IMR-90 (cell line): ENCODE results near the gene TMOD1. TPM values are rescaled to one million over a fixed set of nuclear protein-coding genes. Genes with fewer than 3 reads are reported as not detected.

ENCODE experiments used
- ATAC-seq: fragments of 200-7000 bp; cut with Tn5 transposase; 2 replicates; pipeline ENCODE4 v1.9.1; 2020; ENCODE audit warnings: low read depth, mild to moderate bottlenecking, moderate library complexity
- BruUV-seq: library from RNA; stranded (reverse); fragments of 400-500 nt; replicated peaks from 2 replicates; lab custom pipeline; 2021; lab: Mats Ljungman, UMichigan
- CTCF ChIA-PET: fragments of 300-600 bp; formaldehyde crosslinking; extraction: SDS; loops from one replicate; lab custom pipeline; 2021; ENCODE audit warnings: antibody characterized with exemption; lab: Yijun Ruan, JAX
- POLR2A ChIA-PET: fragments of 300-600 bp; sonication (Branson Sonifier 250); formaldehyde crosslinking; loops from one replicate; lab custom pipeline; 2022; ENCODE audit warnings: antibody characterized with exemption; ENCODE audit not compliant: unreplicated experiment; lab: Charles Lee
- DNase-seq: peaks from one replicate; pipeline ENCODE4 v3.0.0; 2013
- H2AFZ ChIP-seq: replicated peaks from 2 replicates; pipeline ENCODE3; 2013; ENCODE audit warnings: low read length, mild to moderate bottlenecking; ENCODE audit not compliant: poor library complexity
- H2AK5ac ChIP-seq: 2 replicates; pipeline ENCODE4 v1.6.1; 2013; ENCODE audit warnings: low read depth, low read length, inconsistent platforms
- H2AK9ac ChIP-seq: replicated peaks from 2 replicates; pipeline ENCODE3; 2013; ENCODE audit warnings: mild to moderate bottlenecking, low read depth, low read length, moderate library complexity; ENCODE audit not compliant: poor library complexity
- H2BK120ac ChIP-seq: 2 replicates; pipeline ENCODE4 v1.6.1; 2013; ENCODE audit warnings: low read depth, low read length, inconsistent platforms
- H2BK15ac ChIP-seq: 3 replicates; pipeline ENCODE4 v1.6.1; 2013; ENCODE audit warnings: low read depth, low read length, inconsistent platforms
- H2BK20ac ChIP-seq: 2 replicates; pipeline ENCODE4 v1.6.1; 2013; ENCODE audit warnings: low read depth, mild to moderate bottlenecking, inconsistent platforms, low read length, moderate library complexity
- H2BK5ac ChIP-seq: 2 replicates; pipeline ENCODE4 v1.6.1; 2013; ENCODE audit warnings: mild to moderate bottlenecking, low read depth, low read length, inconsistent platforms; ENCODE audit not compliant: poor library complexity, severe bottlenecking
- H3K14ac ChIP-seq: replicated peaks from 2 replicates; pipeline ENCODE4 v1.6.1; 2013; ENCODE audit warnings: low read depth, low read length, inconsistent platforms
- H3K18ac ChIP-seq: 2 replicates; pipeline ENCODE4 v1.6.1; 2013; ENCODE audit warnings: low read depth, low read length, control low read depth
- H3K23ac ChIP-seq: 2 replicates; pipeline ENCODE4 v1.6.1; 2013; ENCODE audit warnings: low read depth, low read length, inconsistent platforms
- H3K27ac ChIP-seq: 2 replicates; pipeline ENCODE4 v1.5.1; 2013; ENCODE audit warnings: mild to moderate bottlenecking, control low read depth, low read length; ENCODE audit not compliant: insufficient read depth
- H3K27me3 ChIP-seq: 2 replicates; pipeline ENCODE4 v1.6.1; 2013; ENCODE audit warnings: low read length; ENCODE audit not compliant: control insufficient read depth, insufficient read depth
- H3K36me3 ChIP-seq: 2 replicates; pipeline ENCODE4 v1.6.1; 2013; ENCODE audit warnings: low read length, mixed read lengths; ENCODE audit not compliant: control insufficient read depth, insufficient read depth
- H3K4ac ChIP-seq: 2 replicates; pipeline ENCODE4 v1.6.1; 2013; ENCODE audit warnings: low read depth, low read length, inconsistent platforms
- H3K4me1 ChIP-seq: 2 replicates; pipeline ENCODE4 v1.6.1; 2013; ENCODE audit warnings: low read length, mixed read lengths; ENCODE audit not compliant: control insufficient read depth, insufficient read depth
- H3K4me2 ChIP-seq: 2 replicates; pipeline ENCODE4 v1.6.1; 2013; ENCODE audit warnings: low read depth, mild to moderate bottlenecking, control low read depth, low read length, moderate library complexity
- H3K4me3 ChIP-seq: 2 replicates; pipeline ENCODE4 v1.5.1; 2013; ENCODE audit warnings: low read depth, mild to moderate bottlenecking, control low read depth, low read length, moderate library complexity; ENCODE audit not compliant: insufficient read depth
- H3K56ac ChIP-seq: 2 replicates; pipeline ENCODE4 v1.6.1; 2013; ENCODE audit warnings: low read length, inconsistent platforms; ENCODE audit not compliant: insufficient read depth; ENCODE audit errors: extremely low read depth
- H3K79me1 ChIP-seq, 2 experiments: 2 replicates each; pipeline ENCODE4 v1.6.1; 2013; ENCODE audit warnings: low read length in 2 of 2, inconsistent platforms in 1 of 2, low read depth in 1 of 2
- H3K9ac ChIP-seq: 2 replicates; pipeline ENCODE4 v1.6.1; 2013; ENCODE audit warnings: low read depth, low read length, control low read depth
- H3K9me1 ChIP-seq: 2 replicates; pipeline ENCODE4 v1.6.1; 2013; ENCODE audit warnings: low read length, inconsistent platforms; ENCODE audit not compliant: insufficient read depth
- H3K9me3 ChIP-seq: 2 replicates; pipeline ENCODE4 v1.6.1; 2013; ENCODE audit warnings: low read length; ENCODE audit not compliant: control insufficient read depth, insufficient read depth
- H4K20me1 ChIP-seq: 2 replicates; pipeline ENCODE4 v1.6.1; 2013; ENCODE audit warnings: low read length, inconsistent platforms; ENCODE audit not compliant: insufficient read depth
- H4K5ac ChIP-seq: 2 replicates; pipeline ENCODE4 v1.6.1; 2013; ENCODE audit warnings: mild to moderate bottlenecking, low read depth, low read length, control low read depth
- H4K8ac ChIP-seq, 2 experiments: 2 replicates each; pipeline ENCODE4 v1.6.1; 2013; ENCODE audit warnings: low read depth in 2 of 2, low read length in 2 of 2, control low read depth in 1 of 2, inconsistent platforms in 1 of 2
- H4K91ac ChIP-seq: 2 replicates; pipeline ENCODE4 v1.6.1; 2013; ENCODE audit warnings: low read depth, low read length, inconsistent platforms; ENCODE audit not compliant: insufficient read depth
- BHLHE40 ChIP-seq: fragments of 150-350 bp; IDR thresholded peaks from 2 replicates; pipeline ENCODE4 v1.6.1; 2016; ENCODE audit warnings: mild to moderate bottlenecking, low read depth, low read length
- CEBPB ChIP-seq: IDR thresholded peaks from 2 replicates; pipeline ENCODE4 v1.6.1; 2012; ENCODE audit warnings: low read depth, low read length, improper control_type of control experiment
- CHD1 ChIP-seq: IDR thresholded peaks from 2 replicates; pipeline ENCODE4 v1.6.1; 2012; ENCODE audit warnings: low read depth, low read length, improper control_type of control experiment
- FOS ChIP-seq: fragments of 150-350 bp; IDR thresholded peaks from 2 replicates; pipeline ENCODE4 v1.6.1; 2016; ENCODE audit warnings: low read depth, low read length
- MAFK ChIP-seq: IDR thresholded peaks from 2 replicates; pipeline ENCODE4 v1.6.1; 2012; ENCODE audit warnings: low read depth, low read length, improper control_type of control experiment
- MAZ ChIP-seq: IDR thresholded peaks from 2 replicates; pipeline ENCODE4 v1.6.1; 2012; ENCODE audit warnings: low read depth, mild to moderate bottlenecking, low read length, improper control_type of control experiment, moderate library complexity, borderline replicate concordance
- MXI1 ChIP-seq: IDR thresholded peaks from 2 replicates; pipeline ENCODE4 v1.6.1; 2012; ENCODE audit warnings: low read depth, mild to moderate bottlenecking, low read length, moderate library complexity, borderline replicate concordance
- NFE2L2 ChIP-seq: fragments of 150-350 bp; IDR thresholded peaks from 2 replicates; pipeline ENCODE4 v1.6.1; 2016; ENCODE audit warnings: low read depth, mild to moderate bottlenecking, low read length
- POLR2A ChIP-seq: IDR thresholded peaks from 2 replicates; pipeline ENCODE4 v1.6.1; 2012; ENCODE audit warnings: mild to moderate bottlenecking, low read depth, low read length
- RAD21 ChIP-seq: IDR thresholded peaks from 2 replicates; pipeline ENCODE4 v1.6.1; 2012; ENCODE audit warnings: low read length, improper control_type of control experiment
- RCOR1 ChIP-seq: IDR thresholded peaks from 2 replicates; pipeline ENCODE4 v1.6.1; 2012; ENCODE audit warnings: mild to moderate bottlenecking, low read length, improper control_type of control experiment; ENCODE audit not compliant: insufficient replicate concordance
- RFX5 ChIP-seq: IDR thresholded peaks from 2 replicates; pipeline ENCODE4 v1.8.0; 2012; ENCODE audit warnings: low read depth, mild to moderate bottlenecking, low read length, moderate library complexity
- SMC3 ChIP-seq: fragments of 150-350 bp; IDR thresholded peaks from 2 replicates; pipeline ENCODE4 v1.6.1; 2016; ENCODE audit warnings: low read depth, mild to moderate bottlenecking, antibody characterized with exemption, low read length, moderate library complexity
- whole genome bisulfite sequencing, 2 experiments: methylation state at CpG; one replicate each; pipeline versions ENCODE4 v1.1.5 to v1.1.7; 2013; ENCODE audit warnings: missing lambda C conversion rate in 2 of 2; ENCODE audit not compliant: insufficient read length in 1 of 2; ENCODE audit errors: extremely low coverage in 2 of 2; 5-methylcytosine and 5-hydroxymethylcytosine counted together
- dilution Hi-C: fragments of 300-500 bp; cut with HindIII; formaldehyde crosslinking; loops from one replicate; pipeline ENCODE4 v1.14.3; 2018; ENCODE audit warnings: low sequenced_read_pairs; ENCODE audit not compliant: unreplicated experiment
- in situ Hi-C: fragments of 300-500 bp; cut with MboI; formaldehyde crosslinking; loops from 3 replicates; pipeline ENCODE4 v1.14.3; 2019; ENCODE audit warnings: low sequenced_read_pairs, inconsistent platforms, mixed read lengths
- intact Hi-C: fragments of 100-400 bp; cut with micrococcal nuclease; formaldehyde crosslinking; loops from 2 replicates; pipeline ENCODE4 v1.10.0; 2022
- polyA plus RNA-seq, 3 experiments: library from polyadenylated mRNA; depleted of rRNA; stranded (reverse); fragments of >200 nt; gene quantifications; 2 replicates each; pipeline ENCODE4 v1.2.3, GENCODE V29; 2012; ENCODE audit warnings: low replicate concordance in 1 of 3
- total RNA-seq: library from RNA; depleted of rRNA; stranded (reverse); fragments of >200 nt; gene quantifications from 2 replicates; pipeline ENCODE4 v1.2.3, GENCODE V29; 2012
- TF ChIP-seq, protein P1 (sequence below): fragments of 150-350 bp; IDR thresholded peaks from 2 replicates; pipeline ENCODE4 v1.6.1; 2017; ENCODE audit warnings: mild to moderate bottlenecking, antibody characterized with exemption, low read length, low read depth
- TF ChIP-seq, protein P2 (sequence below): conservative IDR thresholded peaks from 2 replicates; pipeline ENCODE4 v1.5.1; 2012; ENCODE audit warnings: mild to moderate bottlenecking, low read depth, low read length, improper control_type of control experiment
- TF ChIP-seq, protein P3 (sequence below): fragments of 150-350 bp; IDR thresholded peaks from 2 replicates; pipeline ENCODE4 v1.6.1; 2016; ENCODE audit warnings: low read depth, mild to moderate bottlenecking, low read length, moderate library complexity, borderline replicate concordance

Gene TMOD1
- total and polyA plus RNA-seq, 2 of the 4 experiments (the other 2 are of a cell fraction): 0.18 to 0.38 TPM

DNA sequence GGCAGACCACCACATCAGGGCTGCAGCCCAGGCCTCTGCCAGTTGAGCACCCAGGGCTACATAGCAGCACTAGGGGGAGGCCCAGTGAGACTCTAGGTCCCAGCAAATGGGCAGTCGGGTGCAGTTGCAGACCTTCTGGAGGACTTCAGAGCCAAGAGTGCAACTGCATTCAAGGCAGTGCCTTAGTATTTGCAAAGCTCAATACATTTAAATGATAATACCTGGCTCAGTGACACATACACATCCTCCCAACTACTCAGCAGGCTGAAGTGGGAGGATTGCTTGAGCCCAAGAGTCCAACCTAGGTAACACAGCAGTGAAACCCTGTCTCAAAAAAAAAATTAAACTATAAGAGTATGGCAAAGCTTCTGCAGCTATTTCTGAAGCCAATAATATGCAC, 38.6 kb upstream of the TMOD1 start:
- H3K36me3 ChIP-seq: peaks cover 5% of the 10 kb centered on the region; the same call in 1 of the 2 replicates
- TF ChIP-seq MAFK (no peak), CHD1 (no peak), CEBPB (no peak), SMC3 (no peak), BHLHE40 (no peak), RCOR1 (no peak), RFX5 (no peak), FOS (no peak), MAZ (no peak), RAD21 (no peak), POLR2A (no peak), MXI1 (no peak), NFE2L2 (no peak)
- TF ChIP-seq, protein P1, sequence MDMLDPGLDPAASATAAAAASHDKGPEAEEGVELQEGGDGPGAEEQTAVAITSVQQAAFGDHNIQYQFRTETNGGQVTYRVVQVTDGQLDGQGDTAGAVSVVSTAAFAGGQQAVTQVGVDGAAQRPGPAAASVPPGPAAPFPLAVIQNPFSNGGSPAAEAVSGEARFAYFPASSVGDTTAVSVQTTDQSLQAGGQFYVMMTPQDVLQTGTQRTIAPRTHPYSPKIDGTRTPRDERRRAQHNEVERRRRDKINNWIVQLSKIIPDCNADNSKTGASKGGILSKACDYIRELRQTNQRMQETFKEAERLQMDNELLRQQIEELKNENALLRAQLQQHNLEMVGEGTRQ: no peak
- TF ChIP-seq, protein P2, sequence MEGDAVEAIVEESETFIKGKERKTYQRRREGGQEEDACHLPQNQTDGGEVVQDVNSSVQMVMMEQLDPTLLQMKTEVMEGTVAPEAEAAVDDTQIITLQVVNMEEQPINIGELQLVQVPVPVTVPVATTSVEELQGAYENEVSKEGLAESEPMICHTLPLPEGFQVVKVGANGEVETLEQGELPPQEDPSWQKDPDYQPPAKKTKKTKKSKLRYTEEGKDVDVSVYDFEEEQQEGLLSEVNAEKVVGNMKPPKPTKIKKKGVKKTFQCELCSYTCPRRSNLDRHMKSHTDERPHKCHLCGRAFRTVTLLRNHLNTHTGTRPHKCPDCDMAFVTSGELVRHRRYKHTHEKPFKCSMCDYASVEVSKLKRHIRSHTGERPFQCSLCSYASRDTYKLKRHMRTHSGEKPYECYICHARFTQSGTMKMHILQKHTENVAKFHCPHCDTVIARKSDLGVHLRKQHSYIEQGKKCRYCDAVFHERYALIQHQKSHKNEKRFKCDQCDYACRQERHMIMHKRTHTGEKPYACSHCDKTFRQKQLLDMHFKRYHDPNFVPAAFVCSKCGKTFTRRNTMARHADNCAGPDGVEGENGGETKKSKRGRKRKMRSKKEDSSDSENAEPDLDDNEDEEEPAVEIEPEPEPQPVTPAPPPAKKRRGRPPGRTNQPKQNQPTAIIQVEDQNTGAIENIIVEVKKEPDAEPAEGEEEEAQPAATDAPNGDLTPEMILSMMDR: no peak
- TF ChIP-seq, protein P3, sequence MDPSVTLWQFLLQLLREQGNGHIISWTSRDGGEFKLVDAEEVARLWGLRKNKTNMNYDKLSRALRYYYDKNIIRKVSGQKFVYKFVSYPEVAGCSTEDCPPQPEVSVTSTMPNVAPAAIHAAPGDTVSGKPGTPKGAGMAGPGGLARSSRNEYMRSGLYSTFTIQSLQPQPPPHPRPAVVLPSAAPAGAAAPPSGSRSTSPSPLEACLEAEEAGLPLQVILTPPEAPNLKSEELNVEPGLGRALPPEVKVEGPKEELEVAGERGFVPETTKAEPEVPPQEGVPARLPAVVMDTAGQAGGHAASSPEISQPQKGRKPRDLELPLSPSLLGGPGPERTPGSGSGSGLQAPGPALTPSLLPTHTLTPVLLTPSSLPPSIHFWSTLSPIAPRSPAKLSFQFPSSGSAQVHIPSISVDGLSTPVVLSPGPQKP: no peak
- no peak overlapping the region for H2BK20ac ChIP-seq
- H2AFZ ChIP-seq: no peak overlapping the region
- no peak overlapping the region for H3K9ac ChIP-seq
- H3K56ac ChIP-seq: no peak overlapping the region
- dilution Hi-C loops (no loop called here), in situ Hi-C loops (no loop called here), intact Hi-C loops (loop anchor here (10.0 kb wide), 1 partner anchor 432 kb away; no protein-coding TSS in a partner anchor)
- H4K91ac ChIP-seq: no peak overlapping the region
- no peak overlapping the region for H4K5ac ChIP-seq
- H3K79me1 ChIP-seq: no peaks in the 10 kb centered on the region
- no peaks in the 10 kb centered on the region for H4K20me1 ChIP-seq
- H3K9me1 ChIP-seq: peaks cover 3% of the 10 kb centered on the region; the same call in 1 of the 2 replicates
- H3K23ac ChIP-seq: no peak overlapping the region
- ChIA-PET POLR2A (no interaction called here), CTCF (interaction anchor here (0.8 to 0.9 kb wide), 2 partner anchors 141 to 153 kb away, joined by 5 read pairs; no protein-coding TSS in a partner anchor)
- H2BK120ac ChIP-seq: no peak overlapping the region
- no peak overlapping the region for H3K14ac ChIP-seq
- no peak overlapping the region for H2BK15ac ChIP-seq
- no peak overlapping the region for H2BK5ac ChIP-seq
- no peaks in the 10 kb centered on the region for H3K9me3 ChIP-seq
- ATAC-seq: no peak
- no peaks in the 10 kb centered on the region for H3K4me1 ChIP-seq
- H3K4me3 ChIP-seq: no peak overlapping the region
- H3K27ac ChIP-seq: no peak overlapping the region
- BruUV-seq: no TSS peak
- no peak overlapping the region for H2AK5ac ChIP-seq
- no CpG with 5 or more reads among the region's 1 CpG for WGBS, 2 experiments
- no peak overlapping the region for H3K18ac ChIP-seq
- no peak overlapping the region for H4K8ac ChIP-seq
- no peak overlapping the region for H3K4me2 ChIP-seq
- H2AK9ac ChIP-seq: no peak overlapping the region
- no peak overlapping the region for H3K4ac ChIP-seq
- DNase-seq: no peak
- no peaks in the 10 kb centered on the region for H3K27me3 ChIP-seq
